DND-41 (cell line): ENCODE data around the gene KLK6.

Experiments
- ATAC-seq: fragments of 200-7000 bp; cut with Tn5 transposase; 3 replicates; pipeline ENCODE4 v1.9.1; 2021; ENCODE audit warnings: low read depth; ENCODE audit not compliant: insufficient read depth
- DNase-seq: peaks from one replicate; pipeline ENCODE4 v3.0.0-alpha.2; 2020
- H2AFZ ChIP-seq: 2 replicates; pipeline ENCODE4 v1.6.0; 2012; ENCODE audit warnings: low read depth, low read length
- H3K27ac ChIP-seq: 2 replicates; pipeline ENCODE4 v1.5.1; 2012; ENCODE audit warnings: low read length, inconsistent platforms
- H3K27me3 ChIP-seq: fragments of 200-600 bp; sonication (generic); 2 replicates; pipeline ENCODE4 v1.6.0; 2012; ENCODE audit warnings: low read length, mild to moderate bottlenecking, inconsistent platforms; ENCODE audit not compliant: insufficient read depth, poor library complexity
- H3K36me3 ChIP-seq: 2 replicates; pipeline ENCODE4 v1.5.1; 2012; ENCODE audit warnings: low read length, inconsistent platforms; ENCODE audit not compliant: insufficient read depth
- H3K4me1 ChIP-seq: 2 replicates; pipeline ENCODE4 v1.5.1; 2012; ENCODE audit warnings: mild to moderate bottlenecking, low read length; ENCODE audit not compliant: insufficient read depth
- H3K4me2 ChIP-seq: 2 replicates; pipeline ENCODE4 v1.6.0; 2012; ENCODE audit warnings: mild to moderate bottlenecking, moderate library complexity, low read length, inconsistent platforms; ENCODE audit not compliant: insufficient read depth
- H3K4me3 ChIP-seq, 2 experiments: fragments of 200-600 bp in 1 of 2; shearing (Covaris generic) in 1 of 2; 2 replicates each; pipeline ENCODE4 v1.5.1; 2012 to 2016; ENCODE audit warnings: inconsistent platforms in 2 of 2, low read length in 2 of 2, mild to moderate bottlenecking in 2 of 2, low read depth in 1 of 2, moderate library complexity in 1 of 2
- H3K79me2 ChIP-seq: 2 replicates; pipeline ENCODE4 v1.6.0; 2012; ENCODE audit warnings: low read length, inconsistent platforms; ENCODE audit not compliant: insufficient read depth
- H3K9ac ChIP-seq: 2 replicates; pipeline ENCODE4 v1.6.0; 2012; ENCODE audit warnings: low read depth, mild to moderate bottlenecking, inconsistent platforms, low read length, moderate library complexity
- H3K9me3 ChIP-seq: 2 replicates; pipeline ENCODE4 v1.5.1; 2012; ENCODE audit warnings: low read length, moderate library complexity, mild to moderate bottlenecking, inconsistent platforms; ENCODE audit not compliant: insufficient read depth, severe bottlenecking
- H4K20me1 ChIP-seq: 2 replicates; pipeline ENCODE4 v1.6.0; 2012; ENCODE audit warnings: low read length; ENCODE audit not compliant: insufficient read depth
- EZH2 ChIP-seq: IDR thresholded peaks from 3 replicates; pipeline ENCODE4 v1.6.1; 2012; ENCODE audit warnings: borderline replicate concordance, low read depth, mild to moderate bottlenecking, moderate library complexity, low read length, inconsistent platforms; ENCODE audit not compliant: severe bottlenecking
- TF ChIP-seq, protein P1 (sequence below): IDR thresholded peaks from 2 replicates; pipeline ENCODE4 v1.5.1; 2012; ENCODE audit warnings: borderline replicate concordance, low read length, moderate library complexity, mild to moderate bottlenecking; ENCODE audit not compliant: poor library complexity, severe bottlenecking; ENCODE audit errors: extremely low read depth

KLK6 gene

DNA sequence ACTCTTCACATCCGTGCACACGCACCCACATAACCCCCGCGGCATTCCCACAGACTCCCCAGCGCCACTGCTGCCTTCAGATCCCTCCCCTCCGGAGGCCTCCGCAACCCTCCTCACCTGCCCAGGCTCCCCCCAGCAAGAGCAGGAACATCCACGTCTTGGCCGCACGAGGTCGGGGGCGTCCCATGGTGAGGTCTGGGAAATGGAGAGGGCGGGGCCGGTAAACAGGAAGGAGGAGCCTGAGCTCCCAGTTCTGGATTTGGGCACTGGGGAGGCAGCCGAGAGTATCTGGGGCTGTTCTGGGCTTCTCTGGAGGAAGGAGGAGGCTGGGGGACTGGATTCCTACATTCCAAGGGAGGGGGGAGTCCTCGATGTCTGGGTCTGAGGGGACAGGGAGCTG, 31.6 kb upstream of the KLK6 start:
- H3K79me2 ChIP-seq = no peaks in the 10 kb centered on the region
- TF ChIP-seq, protein P1, sequence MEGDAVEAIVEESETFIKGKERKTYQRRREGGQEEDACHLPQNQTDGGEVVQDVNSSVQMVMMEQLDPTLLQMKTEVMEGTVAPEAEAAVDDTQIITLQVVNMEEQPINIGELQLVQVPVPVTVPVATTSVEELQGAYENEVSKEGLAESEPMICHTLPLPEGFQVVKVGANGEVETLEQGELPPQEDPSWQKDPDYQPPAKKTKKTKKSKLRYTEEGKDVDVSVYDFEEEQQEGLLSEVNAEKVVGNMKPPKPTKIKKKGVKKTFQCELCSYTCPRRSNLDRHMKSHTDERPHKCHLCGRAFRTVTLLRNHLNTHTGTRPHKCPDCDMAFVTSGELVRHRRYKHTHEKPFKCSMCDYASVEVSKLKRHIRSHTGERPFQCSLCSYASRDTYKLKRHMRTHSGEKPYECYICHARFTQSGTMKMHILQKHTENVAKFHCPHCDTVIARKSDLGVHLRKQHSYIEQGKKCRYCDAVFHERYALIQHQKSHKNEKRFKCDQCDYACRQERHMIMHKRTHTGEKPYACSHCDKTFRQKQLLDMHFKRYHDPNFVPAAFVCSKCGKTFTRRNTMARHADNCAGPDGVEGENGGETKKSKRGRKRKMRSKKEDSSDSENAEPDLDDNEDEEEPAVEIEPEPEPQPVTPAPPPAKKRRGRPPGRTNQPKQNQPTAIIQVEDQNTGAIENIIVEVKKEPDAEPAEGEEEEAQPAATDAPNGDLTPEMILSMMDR = no peak
- TF ChIP-seq EZH2 = no peak
- 0 out of 2 replicates have a peak, but pooled peaks cover 2% of the 10 kb centered on the region for H4K20me1 ChIP-seq
- DNase-seq (no peak), ATAC-seq (no peak)
- H3K27ac ChIP-seq = no peak overlapping the region
- no peaks in the 10 kb centered on the region for H3K27me3 ChIP-seq
- H3K36me3 ChIP-seq = no peaks in the 10 kb centered on the region
- H3K4me1 ChIP-seq = no peaks in the 10 kb centered on the region
- H3K9me3 ChIP-seq = no peaks in the 10 kb centered on the region
- H3K9ac ChIP-seq = no peak overlapping the region
- no peak overlapping the region for H2AFZ ChIP-seq
- no peak overlapping the region for H3K4me3 ChIP-seq
- no peak overlapping the region for H3K4me2 ChIP-seq

DNA sequence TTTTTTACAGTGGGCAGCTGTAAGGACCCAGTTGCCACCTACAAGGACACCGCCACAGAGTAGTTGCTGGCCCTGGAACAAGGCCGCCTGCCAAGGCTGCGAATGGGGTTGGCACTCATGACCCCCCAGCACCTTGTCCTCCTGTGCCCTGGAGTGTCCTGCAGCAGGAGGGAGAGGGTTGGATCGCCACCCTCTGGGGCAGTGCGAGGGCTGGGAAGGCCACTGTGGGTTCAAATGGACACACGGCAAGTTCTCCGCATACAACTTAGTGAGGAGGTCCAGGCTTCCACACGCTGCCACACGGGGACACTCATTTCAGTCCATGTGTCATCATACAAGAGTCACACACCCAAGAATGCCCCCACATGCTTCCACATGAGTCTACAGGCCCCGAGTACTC, 31.0 kb upstream of the KLK6 start:
- no peak overlapping the region for H2AFZ ChIP-seq
- no peak overlapping the region for H3K27ac ChIP-seq
- no peaks in the 10 kb centered on the region for H3K4me1 ChIP-seq
- ATAC-seq (no peak), DNase-seq (no peak)
- H3K27me3 ChIP-seq = no peaks in the 10 kb centered on the region
- H3K36me3 ChIP-seq = no peaks in the 10 kb centered on the region
- H3K9me3 ChIP-seq = no peaks in the 10 kb centered on the region
- 0 out of 2 replicates have a peak, but pooled peaks cover 2% of the 10 kb centered on the region for H4K20me1 ChIP-seq
- no peak overlapping the region for H3K9ac ChIP-seq
- no peak overlapping the region for H3K4me3 ChIP-seq
- no peaks in the 10 kb centered on the region for H3K79me2 ChIP-seq
- H3K4me2 ChIP-seq = no peak overlapping the region
- TF ChIP-seq, protein P1 = no peak
- TF ChIP-seq EZH2 = no peak

DNA sequence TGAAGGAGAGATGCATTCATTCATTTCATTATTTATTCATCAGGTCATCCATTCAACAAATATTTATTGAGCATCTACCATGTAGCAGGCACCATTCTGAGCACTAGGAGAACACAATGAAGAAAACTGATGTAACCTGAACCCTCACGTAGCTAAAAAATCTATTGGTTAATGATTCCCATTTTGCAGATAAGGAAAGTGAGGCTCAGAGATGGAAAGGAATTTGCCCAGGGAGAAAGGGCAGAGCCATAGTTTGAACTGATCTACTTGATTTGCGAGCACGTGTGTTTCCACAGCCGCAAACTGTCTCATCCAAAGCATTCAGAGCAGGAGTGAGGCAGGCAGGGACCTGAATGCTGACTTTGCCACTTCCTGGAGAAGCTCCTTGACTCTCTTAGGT, 29.3 kb upstream of the KLK6 start:
- DNase-seq = no peak
- no peaks in the 10 kb centered on the region for H3K9me3 ChIP-seq
- no peak overlapping the region for H2AFZ ChIP-seq
- no peaks in the 10 kb centered on the region for H3K27me3 ChIP-seq
- H3K79me2 ChIP-seq = no peaks in the 10 kb centered on the region
- no peak overlapping the region for H3K27ac ChIP-seq
- H3K4me2 ChIP-seq = no peak overlapping the region
- no peak overlapping the region for H3K9ac ChIP-seq
- H4K20me1 ChIP-seq = 0 out of 2 replicates have a peak, but pooled peaks cover 2% of the 10 kb centered on the region
- H3K4me1 ChIP-seq = no peaks in the 10 kb centered on the region
- H3K4me3 ChIP-seq = no peak overlapping the region
- H3K36me3 ChIP-seq = no peaks in the 10 kb centered on the region
- ATAC-seq = no peak
- TF ChIP-seq, protein P1 = no peak
- TF ChIP-seq EZH2 = no peak

DNA sequence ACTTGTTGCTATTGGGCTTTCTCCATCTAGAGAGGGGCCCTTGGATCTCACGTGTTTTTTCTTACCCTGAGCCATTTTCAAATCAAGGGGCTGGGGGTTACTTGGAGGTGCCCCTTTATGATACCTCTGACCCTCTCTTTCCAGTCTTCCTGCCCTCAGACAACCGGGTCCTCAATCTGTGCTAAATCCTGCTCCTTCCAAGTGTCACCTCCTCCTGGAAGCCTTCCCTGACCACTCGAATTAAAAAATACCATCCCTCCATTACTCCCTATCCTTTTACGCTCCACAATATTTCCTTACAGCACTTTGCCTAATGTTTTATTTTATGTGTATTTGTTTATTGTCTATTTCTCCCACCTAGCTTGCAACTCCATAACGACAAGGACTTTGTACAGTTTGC, 28.7 kb upstream of the KLK6 start:
- Histone ChIP-seq H3K4me2 (no peak overlapping the region), H3K4me3 (no peak overlapping the region), H3K27me3 (no peaks in the 10 kb centered on the region), H4K20me1 (0 out of 2 replicates have a peak, but pooled peaks cover 2% of the 10 kb centered on the region), H3K4me1 (no peaks in the 10 kb centered on the region), H2AFZ (no peak overlapping the region), H3K9me3 (no peaks in the 10 kb centered on the region), H3K27ac (no peak overlapping the region), H3K9ac (no peak overlapping the region), H3K36me3 (no peaks in the 10 kb centered on the region), H3K79me2 (no peaks in the 10 kb centered on the region)
- DNase-seq (no peak), ATAC-seq (no peak)
- TF ChIP-seq EZH2 = no peak
- TF ChIP-seq, protein P1 = no peak
